NCI-H2227 (cell line): ENCODE results near the gene BCAS3.

Source experiments
- DNase-seq: peaks from one replicate; lab custom pipeline; 2025; ENCODE audit not compliant: unreplicated experiment; lab: John Stamatoyannopoulos, UW

BCAS3 gene

GRCh38 chr17:61309362-61310256, 632.0 kb downstream of the BCAS3 start:
- DNase-seq: no peak

GRCh38 chr17:61310590-61310989, 632.9 kb downstream of the BCAS3 start:
- DNase-seq: no peak

GRCh38 chr17:61312406-61313295, 635.0 kb downstream of the BCAS3 start:
- DNase-seq: no peak

DNA sequence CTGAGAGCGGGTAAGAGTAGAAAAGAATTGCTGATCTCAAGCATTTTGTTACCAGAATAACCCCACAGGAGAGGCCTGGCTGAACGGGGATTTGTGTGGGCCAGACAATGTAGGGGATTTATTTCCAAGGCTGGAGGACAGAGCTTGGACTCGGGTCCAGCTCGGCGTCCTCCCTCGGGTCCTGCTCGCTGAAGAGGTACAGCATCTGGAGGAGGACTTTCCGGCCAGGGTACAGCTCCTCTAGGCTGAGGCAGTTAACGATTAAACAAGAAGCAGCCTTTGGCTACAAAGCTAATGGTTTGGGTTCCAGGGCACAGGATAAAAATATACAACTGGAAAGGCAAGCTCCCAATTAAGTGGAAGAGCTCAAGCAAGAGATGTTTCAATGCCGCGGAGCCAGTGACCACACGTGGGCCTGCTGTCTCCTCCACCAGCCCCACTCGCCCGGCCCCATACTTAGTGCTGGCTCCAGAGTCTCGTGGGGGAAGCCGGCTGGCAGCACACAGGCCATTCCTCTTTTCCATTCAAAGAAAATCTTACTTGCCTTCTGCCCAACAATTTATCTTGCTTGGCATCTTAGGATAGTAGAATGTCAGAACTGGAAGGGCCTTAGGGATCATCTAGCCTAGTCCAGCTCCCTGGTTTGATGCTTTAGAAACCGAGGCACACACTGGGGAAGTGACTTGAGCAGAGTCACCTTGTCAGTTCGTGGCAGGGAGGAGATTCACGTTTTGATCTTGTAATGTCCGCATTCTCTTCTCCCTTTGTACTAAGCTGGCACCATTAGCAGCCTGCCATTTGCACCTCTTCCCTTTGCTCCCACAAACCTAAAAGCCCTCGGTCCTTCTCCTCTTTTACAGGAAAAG, 636.0 kb downstream of the BCAS3 start:
- DNase-seq: no peak

GRCh38 chr17:61314368-61315078, 636.9 kb downstream of the BCAS3 start:
- DNase-seq: no peak

DNA sequence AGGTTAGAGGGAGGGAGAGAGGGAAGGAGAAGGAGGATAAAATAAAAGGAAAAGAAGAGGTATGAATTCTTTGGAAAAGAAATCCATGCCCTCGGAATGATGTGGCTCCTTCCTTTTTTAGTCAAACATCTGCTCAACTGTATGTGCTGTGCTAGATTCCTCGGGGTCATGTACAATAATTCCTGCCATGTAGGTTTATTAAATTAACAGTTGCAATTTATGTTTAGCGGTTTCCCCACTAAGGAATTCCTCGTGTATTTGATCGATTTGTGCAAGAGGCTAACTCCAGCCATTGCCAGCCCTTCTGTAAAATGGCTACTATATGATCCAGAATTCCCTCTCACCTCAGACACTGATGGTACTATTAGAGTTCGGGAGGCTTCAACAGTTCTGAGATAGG, 639.0 kb downstream of the BCAS3 start:
- DNase-seq: no peak

DNA sequence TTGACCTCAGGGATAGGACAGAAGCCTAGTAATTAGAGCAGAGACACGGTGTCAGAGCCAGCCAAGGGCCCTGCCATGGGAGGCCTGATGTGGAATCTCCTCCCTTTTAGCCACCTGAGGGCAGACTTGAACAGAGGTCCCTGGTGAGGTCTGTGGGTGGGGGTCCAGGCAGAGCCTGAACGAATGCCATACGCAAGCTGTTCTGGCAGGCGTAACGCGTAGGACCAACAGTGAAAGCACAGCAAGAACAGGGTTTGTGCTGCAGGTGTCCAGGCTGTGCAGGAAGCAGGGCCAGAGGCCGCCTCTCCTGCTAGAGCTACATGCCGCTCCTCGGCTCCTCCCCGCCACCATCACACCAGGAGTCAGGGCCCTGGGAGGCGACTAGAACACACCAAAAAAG, 640.1 kb downstream of the BCAS3 start:
- DNase-seq: no peak

- no peak for DNase-seq
Measured at GRCh38 chr17:61318684-61319098, 641.0 kb downstream of the BCAS3 start.

DNA sequence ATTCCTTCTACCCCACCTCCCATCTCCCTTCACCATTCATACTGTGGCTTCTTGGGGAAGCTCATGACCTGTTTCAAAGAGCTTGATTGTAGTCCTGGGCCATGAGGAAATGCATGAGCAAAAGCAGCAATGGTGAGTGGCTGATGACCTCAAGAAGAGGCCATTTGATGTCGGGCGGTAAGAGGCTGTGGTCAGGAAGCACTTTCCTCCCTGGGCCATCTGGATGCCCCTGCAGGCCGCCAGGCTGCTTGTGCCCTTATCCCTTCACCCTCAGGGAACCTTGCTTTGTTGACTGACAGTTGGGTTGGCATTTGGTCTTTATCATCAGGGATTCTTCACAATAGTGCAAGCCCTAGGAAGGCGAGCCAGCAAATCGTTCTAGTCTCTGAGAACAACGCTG, 643.7 kb downstream of the BCAS3 start:
- DNase-seq: no peak

DNA sequence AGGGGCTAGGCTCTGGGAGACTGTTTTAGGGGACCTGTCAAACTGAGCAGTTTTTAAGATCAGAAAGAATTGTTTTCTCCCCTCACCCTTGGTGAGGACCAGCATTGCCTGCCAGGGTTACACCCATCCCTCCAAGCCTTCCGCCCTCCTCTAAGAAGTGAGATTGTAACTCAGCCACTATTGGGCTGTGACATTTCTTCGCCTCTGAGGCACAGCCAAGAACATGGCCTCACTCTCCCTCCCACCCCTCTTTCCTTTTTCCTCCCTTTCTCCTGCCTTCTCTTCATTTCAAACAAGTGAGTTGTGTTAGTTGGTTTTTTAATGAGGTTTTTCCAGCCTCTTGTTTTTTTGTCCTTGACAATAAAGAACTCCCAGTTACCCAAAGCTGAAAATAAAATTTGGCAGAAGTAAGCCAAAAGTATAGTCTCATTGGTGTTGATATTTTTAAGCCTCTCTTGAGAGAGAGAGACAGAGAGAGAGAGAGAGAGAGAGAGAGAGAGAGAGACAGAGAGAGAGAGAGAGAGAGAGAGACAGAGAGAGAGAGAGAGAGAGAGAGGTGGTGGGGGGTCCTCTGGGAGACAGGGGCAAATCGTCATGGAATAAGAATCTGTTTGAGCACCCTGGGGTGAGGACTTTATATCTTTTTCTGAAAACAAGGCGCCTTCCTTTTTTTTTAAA, 644.8 kb downstream of the BCAS3 start:
- no peak for DNase-seq

DNA sequence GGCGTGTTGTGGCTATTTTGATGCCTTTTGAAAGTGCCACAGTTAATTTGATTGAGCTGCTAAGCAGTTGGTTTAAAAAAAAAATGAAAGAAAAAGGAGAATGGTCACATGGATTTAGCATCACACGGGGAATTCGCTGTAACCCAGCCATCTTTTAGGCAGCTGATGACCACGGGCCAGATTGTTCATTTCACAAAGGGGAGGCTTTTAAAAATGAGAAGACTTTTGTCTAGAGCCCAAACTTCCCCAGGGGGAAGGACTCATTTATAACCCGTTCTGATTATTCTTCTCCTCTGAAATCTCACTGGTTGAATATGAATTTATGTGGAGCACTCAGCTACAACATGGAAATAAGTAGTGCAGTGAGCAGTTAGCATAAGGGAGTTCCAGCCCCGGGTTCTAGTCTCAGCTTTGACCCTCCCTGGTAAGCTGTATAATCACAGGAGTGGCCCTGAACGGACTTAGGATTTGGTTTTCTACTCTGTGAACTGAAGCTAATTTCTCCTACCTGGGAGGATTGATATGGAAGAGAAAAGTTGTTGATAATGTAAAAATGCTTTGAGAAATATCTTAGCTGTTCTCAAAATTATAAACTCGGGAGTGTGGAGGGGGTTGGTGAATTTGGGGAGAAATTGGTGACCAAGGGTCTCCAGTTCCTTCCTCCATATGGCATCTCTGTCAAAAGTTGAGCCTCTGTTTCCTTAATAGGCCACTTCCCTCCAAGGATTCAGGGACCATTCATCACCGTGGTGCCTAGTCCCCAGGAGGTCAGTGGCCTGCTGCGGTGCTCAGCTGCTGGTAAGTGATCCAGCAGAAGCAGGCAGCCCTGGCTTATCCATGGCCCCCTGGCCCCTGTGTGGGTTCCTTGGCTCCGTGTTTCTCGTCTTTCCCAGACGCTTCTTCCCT, 645.6 kb downstream of the BCAS3 start:
- DNase-seq: no peak

- no peak for DNase-seq
Measured at GRCh38 chr17:61323909-61324868, 646.5 kb downstream of the BCAS3 start.

GRCh38 chr17:61324950-61325349, 647.3 kb downstream of the BCAS3 start:
- DNase-seq: no peak

- DNase-seq: peak; percentile 19
Measured at GRCh38 chr17:61325382-61326073, 647.9 kb downstream of the BCAS3 start.

DNA sequence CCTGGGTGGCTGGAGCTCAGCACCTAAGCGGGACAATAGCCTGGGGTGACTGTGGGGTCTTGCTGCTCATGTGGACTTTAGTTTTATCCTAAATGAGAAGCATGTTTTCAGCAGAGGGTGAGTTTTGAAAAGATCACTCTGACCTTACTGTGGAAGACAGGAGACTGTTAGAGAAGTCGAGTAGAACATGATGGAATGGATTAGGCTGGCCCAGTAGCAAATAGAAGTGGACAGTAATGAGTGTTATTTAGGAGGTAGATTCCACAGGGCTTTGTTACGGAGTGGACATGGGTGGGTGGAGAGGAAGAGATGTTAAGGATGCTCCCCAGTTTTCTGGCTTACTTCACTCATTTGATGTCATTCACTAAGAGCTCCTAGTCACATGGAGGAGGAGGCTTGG, 648.7 kb downstream of the BCAS3 start:
- DNase-seq: no peak

DNA sequence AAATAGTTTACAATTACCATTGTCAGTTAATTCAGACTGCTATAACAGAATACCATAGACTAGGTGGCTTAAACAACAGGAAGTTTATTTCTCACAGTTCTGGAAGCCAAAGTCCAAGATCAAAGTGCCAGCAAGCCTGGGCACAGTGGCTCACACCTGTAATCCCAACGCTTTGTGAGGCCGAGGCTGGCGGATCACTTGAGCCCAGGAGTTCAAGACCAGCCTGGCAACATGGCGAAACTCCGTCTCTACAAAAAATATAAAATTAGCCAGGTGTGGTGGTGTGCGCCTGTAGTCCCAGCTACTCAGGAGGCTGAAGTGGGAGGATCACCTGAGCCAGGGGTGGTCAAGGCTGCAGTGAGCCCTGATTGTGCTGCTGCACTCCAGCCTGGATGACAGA, 650.7 kb downstream of the BCAS3 start:
- DNase-seq: no peak
